ENCODE data around the gene LBHD2. TPM values are rescaled to one million over a fixed set of nuclear protein-coding genes. Genes with fewer than 3 reads are reported as not detected.
A peak's percentile ranks its signal among the peaks of the same experiment; 100 is the strongest.

Gene LBHD2
- total and polyA plus RNA-seq, 2 of the 13 experiments (the other 11 are each of a cell fraction or from before 2014, with no cell fraction given) = 0.67 to 1.00 TPM

DNA sequence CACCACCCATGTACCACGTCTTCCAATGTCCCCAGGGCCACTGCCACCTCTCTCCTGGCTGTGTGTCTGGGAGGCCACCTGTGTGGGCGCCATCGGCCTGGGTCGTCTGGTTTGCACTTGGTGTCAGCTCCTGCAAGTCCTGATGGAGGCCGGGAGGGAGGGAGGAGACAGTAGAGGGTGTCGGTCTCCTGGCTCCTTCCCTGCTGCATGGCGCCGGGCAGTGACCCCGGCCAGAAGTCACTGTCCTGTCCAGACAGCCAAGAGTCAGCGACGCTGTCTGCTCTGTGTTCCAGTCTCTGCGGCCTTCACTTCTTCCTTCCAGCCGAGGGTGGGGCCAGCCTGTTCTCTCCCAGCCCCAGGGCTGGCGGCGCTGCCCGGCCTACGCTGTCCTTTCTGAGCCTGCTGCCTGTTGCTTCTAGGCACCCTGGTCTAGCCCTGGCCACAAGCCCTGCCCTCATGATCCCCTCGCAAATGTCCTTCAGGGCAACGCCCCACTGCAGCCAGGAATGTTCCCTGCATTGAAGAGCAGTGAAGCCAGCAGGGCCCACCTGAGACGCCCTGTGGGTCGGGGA, 13.0 kb upstream of the LBHD2 start:
- POLR2A ChIA-PET = interaction anchor here (0.6 kb wide), 1 partner anchor 32 kb away, joined by 4 read pairs; no protein-coding TSS in a partner anchor
- CTCF ChIA-PET (ENCODE audit: low intra/inter-chr PET ratio, low total read pairs) = no interaction called here
- Histone ChIP-seq H3K79me2 (ENCODE audit: insufficient read depth, low read length) (no peaks in the 10 kb centered on the region), H3K27ac (ENCODE audit: extremely low read length, insufficient read depth, low read length) (no peak overlapping the region), H3K4me1 (ENCODE audit: insufficient read depth, low read length) (peaks cover 87% of the 10 kb centered on the region), H3K27me3 (ENCODE audit: control insufficient read depth in 1 of 2, insufficient read depth in 2 of 2, low read length in 2 of 2) (peaks cover 5 to 42% of the 10 kb centered on the region in 2 experiments; a peak in 4 of 5 replicates), H2AFZ (ENCODE audit: low read length) (no peak overlapping the region), H3K36me3 (replicated peaks in 1 of 2; ENCODE audit: control insufficient read depth in 1 of 2, insufficient read depth in 2 of 2, low read length in 2 of 2) (no peaks in the 10 kb centered on the region), H3K9me3 (ENCODE audit: low read length) (no peaks in the 10 kb centered on the region), H4K20me1 (ENCODE audit: insufficient read depth, low read length) (no peaks in the 10 kb centered on the region), H3K4me3 (replicated peaks in 1 of 3; ENCODE audit: insufficient read depth in 1 of 3, low read depth in 2 of 3, low read length in 3 of 3) (peak overlapping the region in 2 of 3 experiments; percentile 14 to 50; a peak in 2 of 6 replicates), H3K9ac (ENCODE audit: insufficient read depth, low read depth, low read length) (peak overlapping the region; percentile 24; the same call in 1 of the 2 replicates), H3K4me2 (ENCODE audit: low read depth, low read length) (peak overlapping the region; percentile 61)
- in situ Hi-C loops (cut with HindIII; ENCODE audit: extremely low pct_ligation_motif_present, low pct_unique_long_range_greater_than_20kb) (no loop called here), intact Hi-C loops (cut with micrococcal nuclease; ENCODE audit: unreplicated experiment) (no loop called here)
- WGBS (ENCODE audit: low lambda C conversion rate) = 34% methylated on average over 12 of the region's 21 CpGs
- FAIRE-seq (no peak), ATAC-seq (no peak), DNase-seq (ENCODE audit: low spot score) (no peak)
- TF ChIP-seq PATZ1 (CRISPR knock-in tag; IDR thresholded peaks at IDR 0.05) (peak; percentile 20; the same call in 1 of the 2 replicates), SUZ12 (IDR thresholded peaks at IDR 0.05; ENCODE audit: low read depth, low read length) (no peak), ZNF687 (CRISPR knock-in tag; IDR thresholded peaks at IDR 0.05) (0 out of 2 replicates have a peak, but pooled peaks have one; percentile 18), ZNF292 (CRISPR knock-in tag; IDR thresholded peaks at IDR 0.05; ENCODE audit: borderline replicate concordance, low read depth) (0 out of 2 replicates have a peak, but pooled peaks have one; percentile 32), ZNF496 (CRISPR knock-in tag; IDR thresholded peaks at IDR 0.05; ENCODE audit: insufficient replicate concordance) (no peak), NCOA1 (CRISPR knock-in tag; IDR thresholded peaks at IDR 0.05) (no peak)
- TF ChIP-seq, protein P1, sequence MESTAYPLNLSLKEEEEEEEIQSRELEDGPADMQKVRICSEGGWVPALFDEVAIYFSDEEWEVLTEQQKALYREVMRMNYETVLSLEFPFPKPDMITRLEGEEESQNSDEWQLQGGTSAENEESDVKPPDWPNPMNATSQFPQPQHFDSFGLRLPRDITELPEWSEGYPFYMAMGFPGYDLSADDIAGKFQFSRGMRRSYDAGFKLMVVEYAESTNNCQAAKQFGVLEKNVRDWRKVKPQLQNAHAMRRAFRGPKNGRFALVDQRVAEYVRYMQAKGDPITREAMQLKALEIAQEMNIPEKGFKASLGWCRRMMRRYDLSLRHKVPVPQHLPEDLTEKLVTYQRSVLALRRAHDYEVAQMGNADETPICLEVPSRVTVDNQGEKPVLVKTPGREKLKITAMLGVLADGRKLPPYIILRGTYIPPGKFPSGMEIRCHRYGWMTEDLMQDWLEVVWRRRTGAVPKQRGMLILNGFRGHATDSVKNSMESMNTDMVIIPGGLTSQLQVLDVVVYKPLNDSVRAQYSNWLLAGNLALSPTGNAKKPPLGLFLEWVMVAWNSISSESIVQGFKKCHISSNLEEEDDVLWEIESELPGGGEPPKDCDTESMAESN (CRISPR knock-in tag; conservative IDR thresholded peaks at IDR 0.05) = no peak
- BruUV-seq (replicated peaks) = no TSS peak
